HepG2 (cell line): ENCODE measurements around the gene STK39. TPM values are rescaled to one million over a fixed set of nuclear protein-coding genes. Genes with fewer than 3 reads are reported as not detected.

Source experiments
- JARID2 ChIP-seq: sonication (generic); formaldehyde crosslinking; IDR thresholded peaks from 2 replicates; pipeline ENCODE4 v1.8.1; 2023; ENCODE audit warnings: missing genetic modification reagents, inconsistent platforms; ENCODE audit not compliant: insufficient replicate concordance
- JUNB ChIP-seq: sonication (generic); formaldehyde crosslinking; IDR thresholded peaks from 2 replicates; pipeline ENCODE4 v1.8.0; 2022; ENCODE audit warnings: missing genetic modification reagents, mild to moderate bottlenecking, borderline replicate concordance
- KAT8 ChIP-seq: IDR thresholded peaks from 2 replicates; pipeline ENCODE4 v1.6.1; 2016; ENCODE audit warnings: missing genetic modification reagents, missing compliant biosample characterization
- MLLT10 ChIP-seq: sonication (generic); formaldehyde crosslinking; IDR thresholded peaks from 2 replicates; pipeline ENCODE4 v1.4.0; 2020; ENCODE audit warnings: missing genetic modification reagents
- MYPOP ChIP-seq: sonication (generic); formaldehyde crosslinking; IDR thresholded peaks from 2 replicates; pipeline ENCODE4 v1.8.1; 2023; ENCODE audit warnings: mild to moderate bottlenecking, moderate library complexity, missing genetic modification reagents
- NFRKB ChIP-seq: fragments of 450-650 bp; IDR thresholded peaks from 2 replicates; pipeline ENCODE4 v1.6.1; 2017
- NRL ChIP-seq: sonication (generic); formaldehyde crosslinking; IDR thresholded peaks from 2 replicates; pipeline ENCODE4 v1.5.0; 2020; ENCODE audit warnings: missing genetic modification reagents, mild to moderate bottlenecking, moderate library complexity, borderline replicate concordance
- RELA ChIP-seq: sonication (generic); formaldehyde crosslinking; IDR thresholded peaks from 2 replicates; pipeline ENCODE4 v1.4.0; 2020; ENCODE audit warnings: missing genetic modification reagents
- SP5 ChIP-seq: IDR thresholded peaks from 2 replicates; pipeline ENCODE4 v1.6.1; 2016; ENCODE audit warnings: low read depth, borderline replicate concordance
- SPEN ChIP-seq: sonication (generic); formaldehyde crosslinking; IDR thresholded peaks from 2 replicates; pipeline ENCODE4 v1.5.1; 2020; ENCODE audit warnings: low read depth, mild to moderate bottlenecking, missing genetic modification reagents
- TERF1 ChIP-seq: sonication (generic); formaldehyde crosslinking; IDR thresholded peaks from 2 replicates; pipeline ENCODE4 v1.8.0; 2022; ENCODE audit warnings: mild to moderate bottlenecking, missing genetic modification reagents, moderate library complexity
- THAP11 ChIP-seq: IDR thresholded peaks from 2 replicates; pipeline ENCODE4 v1.6.1; 2016; ENCODE audit warnings: missing biosample characterization, missing genetic modification reagents
- U2AF2 ChIP-seq: fragments of 200-400 bp; formaldehyde crosslinking; IDR thresholded peaks from 2 replicates; pipeline ENCODE4 v1.6.1; 2017; ENCODE audit warnings: low read depth, mild to moderate bottlenecking, low read length
- ZKSCAN1 ChIP-seq: fragments of 150-350 bp; IDR thresholded peaks from 2 replicates; pipeline ENCODE4 v1.6.1; 2014; ENCODE audit warnings: low read length
- ZNF510 ChIP-seq: sonication (generic); formaldehyde crosslinking; IDR thresholded peaks from 2 replicates; pipeline ENCODE4 v1.4.0; 2020; ENCODE audit warnings: low read depth, mild to moderate bottlenecking, missing genetic modification reagents
- polyA plus RNA-seq, 8 experiments: library from polyadenylated mRNA; depleted of rRNA in 3 of 8; stranded (reverse) in 7 of 8; unstranded in 1 of 8; fragments of >200 nt; fragmentation: Illumina TruSeq in 4 of 8; extraction: Trizol in 4 of 8; gene quantifications; 2 replicates each; pipeline versions ENCODE4 v1.2.1 to v1.2.3, GENCODE V29; 2011 to 2016; ENCODE audit warnings: low read depth in 4 of 8, missing spikeins in 1 of 8, mixed read lengths in 1 of 8; ENCODE audit not compliant: insufficient read depth in 1 of 8
- total RNA-seq, 5 experiments: library from RNA; depleted of rRNA; stranded (reverse); fragments of >200 nt; fragmentation: Illumina TruSeq; extraction: Trizol; gene quantifications; 2 replicates each; pipeline ENCODE4 v1.2.3, GENCODE V29; 2016; ENCODE audit warnings: low read depth in 1 of 5
- TF ChIP-seq, protein P1 (sequence below): sonication (generic); formaldehyde crosslinking; IDR thresholded peaks from 2 replicates; pipeline ENCODE4 v1.8.0; 2023; ENCODE audit warnings: mild to moderate bottlenecking, missing genetic modification reagents
- TF ChIP-seq, protein P2 (sequence below): sonication (generic); formaldehyde crosslinking; IDR thresholded peaks from 2 replicates; pipeline ENCODE4 v1.5.0; 2020; ENCODE audit warnings: missing genetic modification reagents
- TF ChIP-seq, protein P3 (sequence below): sonication (generic); formaldehyde crosslinking; IDR thresholded peaks from 2 replicates; pipeline ENCODE4 v1.5.1; 2020; ENCODE audit warnings: missing genetic modification reagents, mild to moderate bottlenecking, borderline replicate concordance

STK39 gene
- total and polyA plus RNA-seq, 2 of the 13 experiments (the other 11 are each of a cell fraction or from before 2014, with no cell fraction given) = 27.3 to 38.4 TPM

GRCh38 chr2:168190590-168191336 is 56.6 kb downstream of the STK39 start (continued):
- TF ChIP-seq, protein P1, sequence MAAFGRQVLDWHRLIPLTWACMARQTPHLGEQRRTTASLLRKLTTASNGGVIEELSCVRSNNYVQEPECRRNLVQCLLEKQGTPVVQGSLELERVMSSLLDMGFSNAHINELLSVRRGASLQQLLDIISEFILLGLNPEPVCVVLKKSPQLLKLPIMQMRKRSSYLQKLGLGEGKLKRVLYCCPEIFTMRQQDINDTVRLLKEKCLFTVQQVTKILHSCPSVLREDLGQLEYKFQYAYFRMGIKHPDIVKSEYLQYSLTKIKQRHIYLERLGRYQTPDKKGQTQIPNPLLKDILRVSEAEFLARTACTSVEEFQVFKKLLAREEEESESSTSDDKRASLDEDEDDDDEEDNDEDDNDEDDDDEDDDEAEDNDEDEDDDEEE = no peak
- TF ChIP-seq KAT8 (CRISPR knock-in tag) (peak; percentile 66), MLLT10 (CRISPR knock-in tag) (no peak), U2AF2 (no peak), RELA (no peak; the same call in 1 of the 2 replicates), SPEN (CRISPR knock-in tag) (peak; percentile 57; the same call in 1 of the 2 replicates), ZKSCAN1 (0 out of 2 replicates have a peak, but pooled peaks have one; percentile 12), TERF1 (CRISPR knock-in tag) (no peak), NRL (CRISPR knock-in tag) (no peak), MYPOP (CRISPR knock-in tag) (0 out of 2 replicates have a peak, but pooled peaks have one; percentile 68), JARID2 (CRISPR knock-in tag) (no peak), THAP11 (CRISPR knock-in tag) (peak; percentile 68), NFRKB (no peak), ZNF510 (CRISPR knock-in tag) (0 out of 2 replicates have a peak, but pooled peaks have one; percentile 76), SP5 (CRISPR knock-in tag) (no peak), JUNB (no peak)
- TF ChIP-seq, protein P2, sequence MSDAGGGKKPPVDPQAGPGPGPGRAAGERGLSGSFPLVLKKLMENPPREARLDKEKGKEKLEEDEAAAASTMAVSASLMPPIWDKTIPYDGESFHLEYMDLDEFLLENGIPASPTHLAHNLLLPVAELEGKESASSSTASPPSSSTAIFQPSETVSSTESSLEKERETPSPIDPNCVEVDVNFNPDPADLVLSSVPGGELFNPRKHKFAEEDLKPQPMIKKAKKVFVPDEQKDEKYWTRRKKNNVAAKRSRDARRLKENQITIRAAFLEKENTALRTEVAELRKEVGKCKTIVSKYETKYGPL (CRISPR knock-in tag) = no peak
- TF ChIP-seq, protein P3, sequence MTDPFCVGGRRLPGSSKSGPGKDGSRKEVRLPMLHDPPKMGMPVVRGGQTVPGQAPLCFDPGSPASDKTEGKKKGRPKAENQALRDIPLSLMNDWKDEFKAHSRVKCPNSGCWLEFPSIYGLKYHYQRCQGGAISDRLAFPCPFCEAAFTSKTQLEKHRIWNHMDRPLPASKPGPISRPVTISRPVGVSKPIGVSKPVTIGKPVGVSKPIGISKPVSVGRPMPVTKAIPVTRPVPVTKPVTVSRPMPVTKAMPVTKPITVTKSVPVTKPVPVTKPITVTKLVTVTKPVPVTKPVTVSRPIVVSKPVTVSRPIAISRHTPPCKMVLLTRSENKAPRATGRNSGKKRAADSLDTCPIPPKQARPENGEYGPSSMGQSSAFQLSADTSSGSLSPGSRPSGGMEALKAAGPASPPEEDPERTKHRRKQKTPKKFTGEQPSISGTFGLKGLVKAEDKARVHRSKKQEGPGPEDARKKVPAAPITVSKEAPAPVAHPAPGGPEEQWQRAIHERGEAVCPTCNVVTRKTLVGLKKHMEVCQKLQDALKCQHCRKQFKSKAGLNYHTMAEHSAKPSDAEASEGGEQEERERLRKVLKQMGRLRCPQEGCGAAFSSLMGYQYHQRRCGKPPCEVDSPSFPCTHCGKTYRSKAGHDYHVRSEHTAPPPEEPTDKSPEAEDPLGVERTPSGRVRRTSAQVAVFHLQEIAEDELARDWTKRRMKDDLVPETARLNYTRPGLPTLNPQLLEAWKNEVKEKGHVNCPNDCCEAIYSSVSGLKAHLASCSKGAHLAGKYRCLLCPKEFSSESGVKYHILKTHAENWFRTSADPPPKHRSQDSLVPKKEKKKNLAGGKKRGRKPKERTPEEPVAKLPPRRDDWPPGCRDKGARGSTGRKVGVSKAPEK = no peak
